NCI-H2107 (cell line): ENCODE results near the gene SACS.

Experiments
- DNase-seq: peaks from one replicate; lab custom pipeline; 2025; lab: John Stamatoyannopoulos, UW

The SACS gene

GRCh38 chr13:23433171-23434153, at the start of gene SACS:
TSS of gene SACS (minus strand) at chr13:23433702. CDS start at chr13:23411239, 22,463 bp downstream.
- no peak for DNase-seq

GRCh38 chr13:23480324-23480723, 46.8 kb upstream of the SACS start:
- DNase-seq, result no peak

DNA sequence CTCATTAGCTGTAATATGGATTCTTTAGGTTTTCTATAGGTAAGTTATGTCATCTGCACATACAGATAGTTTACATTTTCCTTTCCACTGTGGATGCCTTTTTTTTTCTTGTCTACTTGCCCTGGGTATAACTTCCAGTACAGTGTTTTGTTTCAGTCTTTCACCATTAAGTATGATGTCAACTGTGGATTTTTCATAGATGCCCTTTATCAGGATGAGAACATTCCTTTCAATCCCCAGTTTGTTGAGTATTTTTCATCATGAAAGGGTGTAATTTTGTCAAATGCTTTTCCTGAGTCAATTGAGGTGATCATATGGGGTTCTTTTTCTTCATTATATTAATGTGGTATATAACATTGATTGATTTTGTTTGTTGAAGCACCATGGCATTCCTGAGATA, 43.6 kb upstream of the SACS start:
- DNase-seq, result no peak

- DNase-seq, result no peak
These were observed 39.7 kb upstream of the SACS start for GRCh38 chr13:23473221-23473620.

GRCh38 chr13:23472189-23472588, 38.7 kb upstream of the SACS start:
- no peak for DNase-seq

- no peak for DNase-seq
These were observed 37.5 kb upstream of the SACS start for GRCh38 chr13:23470790-23471614.

GRCh38 chr13:23469951-23470421, 36.5 kb upstream of the SACS start:
- DNase-seq, result no peak

- DNase-seq, result no peak
These were observed 35.3 kb upstream of the SACS start for GRCh38 chr13:23468811-23469210.

GRCh38 chr13:23467932-23468278, 34.4 kb upstream of the SACS start:
- DNase-seq, result no peak

GRCh38 chr13:23467048-23467931, 33.8 kb upstream of the SACS start:
- no peak for DNase-seq

DNA sequence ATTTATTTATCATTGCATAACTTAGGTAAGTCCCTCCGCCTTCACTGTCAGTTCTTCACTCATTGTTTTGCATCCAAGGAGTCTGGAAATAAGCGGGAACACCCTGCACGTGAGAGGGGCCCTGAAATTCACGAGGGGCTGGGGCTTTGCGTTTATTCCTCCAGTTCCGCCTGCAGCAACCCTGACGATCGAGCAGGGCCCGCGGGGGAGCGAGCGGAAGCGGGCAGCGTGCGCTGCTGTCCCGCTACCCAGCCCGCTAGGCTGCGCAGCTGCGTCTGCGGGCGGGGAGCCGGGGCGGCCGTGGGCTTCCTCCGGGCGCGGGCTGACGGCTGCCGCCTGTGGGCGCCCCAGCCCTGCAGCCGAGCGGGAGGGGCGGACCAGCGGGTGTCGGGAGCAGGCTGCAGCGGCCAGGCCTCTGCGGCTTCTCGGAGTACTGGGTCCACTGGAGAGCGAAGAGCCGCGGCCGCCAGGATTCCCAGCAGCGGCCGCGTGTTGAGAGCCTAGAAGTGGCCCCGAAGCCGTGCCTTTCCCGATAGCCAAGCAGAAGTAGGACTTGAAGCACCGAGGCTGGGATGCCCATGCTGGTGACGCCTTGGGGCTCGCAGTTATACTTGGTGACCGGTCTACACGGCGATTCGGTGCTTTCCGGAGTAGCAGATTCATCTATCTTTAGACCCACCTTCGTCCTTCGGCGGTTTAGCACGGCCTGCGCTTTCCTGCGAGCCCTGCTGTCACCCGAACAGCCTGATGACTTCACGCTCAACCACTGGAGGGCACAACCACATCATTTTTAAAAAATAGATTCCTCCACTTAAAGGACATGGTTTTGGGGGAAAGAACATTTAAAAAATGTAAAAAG, 32.9 kb upstream of the SACS start:
- DNase-seq, result no peak

DNA sequence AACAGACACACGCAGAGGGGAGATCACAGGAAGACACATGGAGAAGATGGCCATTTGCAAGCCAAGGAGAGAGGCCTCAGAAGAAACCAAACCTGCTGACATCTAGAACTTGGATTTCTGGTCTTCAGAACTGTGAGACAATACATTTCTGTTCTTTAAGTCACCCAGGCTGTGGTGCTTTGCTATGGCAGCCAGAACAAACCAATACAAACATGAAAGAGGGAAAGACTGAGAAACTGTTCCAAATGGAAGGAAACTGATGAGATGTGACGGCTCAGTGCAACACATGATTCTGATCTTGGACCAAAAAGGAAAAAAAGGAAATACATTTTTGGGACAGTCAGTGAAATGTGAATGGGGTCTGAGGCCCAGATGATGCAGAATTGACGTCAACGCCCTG, 30.2 kb upstream of the SACS start:
- no peak for DNase-seq

GRCh38 chr13:23462815-23463559, 29.5 kb upstream of the SACS start:
- DNase-seq, result no peak

DNA sequence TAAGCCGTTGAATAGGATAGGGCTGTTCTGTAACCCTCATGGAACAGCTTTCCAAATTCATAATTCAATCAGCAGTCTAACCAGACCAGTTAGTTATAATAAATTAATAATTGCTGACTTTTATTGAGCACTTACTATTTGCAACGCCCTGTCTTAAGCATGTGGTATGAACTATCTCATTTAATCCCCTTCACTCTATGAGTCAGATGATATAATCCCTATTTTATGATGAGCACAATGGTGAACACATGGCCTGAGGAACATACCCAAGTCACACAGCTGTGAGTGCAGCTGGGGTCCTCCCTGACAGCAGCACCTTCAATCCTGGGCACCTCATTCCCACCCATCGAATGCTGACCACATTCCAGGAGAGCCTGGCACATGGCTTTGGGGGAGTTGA, 28.0 kb upstream of the SACS start:
- DNase-seq, result no peak

DNA sequence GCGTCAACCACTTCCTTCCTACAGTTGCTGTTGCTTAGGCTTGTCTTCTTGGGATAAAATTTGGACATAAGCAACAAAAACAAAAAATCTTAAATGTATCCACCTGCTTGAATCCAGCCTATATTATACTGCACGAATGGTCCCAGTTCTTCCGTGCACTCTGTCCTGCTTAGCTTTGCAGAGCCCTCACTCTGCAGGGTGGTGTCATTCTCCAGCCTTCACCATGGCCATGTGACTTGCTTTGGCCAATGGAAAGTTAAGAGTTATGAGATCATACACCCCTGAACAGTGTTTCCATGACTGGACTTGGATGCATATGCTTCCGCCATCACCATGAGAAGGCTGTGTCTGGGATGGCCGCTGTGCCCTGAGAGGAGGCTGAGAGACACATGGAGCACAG, 27.4 kb upstream of the SACS start:
- no peak for DNase-seq

GRCh38 chr13:23460309-23460708, 26.8 kb upstream of the SACS start:
- no peak for DNase-seq

DNA sequence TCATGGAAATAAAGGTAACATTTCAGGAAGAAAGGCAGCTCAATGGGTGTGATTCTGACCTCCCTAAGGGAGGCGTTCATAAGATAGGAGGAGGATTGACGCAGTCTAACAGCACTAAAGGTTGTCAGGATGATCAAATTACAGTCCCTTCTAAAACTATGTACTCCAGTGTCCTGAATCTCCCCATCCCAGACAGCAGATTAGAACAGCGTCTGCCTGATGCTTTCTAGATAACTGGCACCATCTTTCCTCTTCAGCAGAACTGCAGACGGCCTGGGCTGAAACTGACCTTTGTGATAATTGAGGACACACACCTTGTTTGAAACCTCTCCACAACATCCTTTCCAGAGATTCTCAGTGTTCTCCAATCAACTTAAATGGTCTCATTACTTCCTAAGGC, 25.5 kb upstream of the SACS start:
- DNase-seq, result no peak

DNA sequence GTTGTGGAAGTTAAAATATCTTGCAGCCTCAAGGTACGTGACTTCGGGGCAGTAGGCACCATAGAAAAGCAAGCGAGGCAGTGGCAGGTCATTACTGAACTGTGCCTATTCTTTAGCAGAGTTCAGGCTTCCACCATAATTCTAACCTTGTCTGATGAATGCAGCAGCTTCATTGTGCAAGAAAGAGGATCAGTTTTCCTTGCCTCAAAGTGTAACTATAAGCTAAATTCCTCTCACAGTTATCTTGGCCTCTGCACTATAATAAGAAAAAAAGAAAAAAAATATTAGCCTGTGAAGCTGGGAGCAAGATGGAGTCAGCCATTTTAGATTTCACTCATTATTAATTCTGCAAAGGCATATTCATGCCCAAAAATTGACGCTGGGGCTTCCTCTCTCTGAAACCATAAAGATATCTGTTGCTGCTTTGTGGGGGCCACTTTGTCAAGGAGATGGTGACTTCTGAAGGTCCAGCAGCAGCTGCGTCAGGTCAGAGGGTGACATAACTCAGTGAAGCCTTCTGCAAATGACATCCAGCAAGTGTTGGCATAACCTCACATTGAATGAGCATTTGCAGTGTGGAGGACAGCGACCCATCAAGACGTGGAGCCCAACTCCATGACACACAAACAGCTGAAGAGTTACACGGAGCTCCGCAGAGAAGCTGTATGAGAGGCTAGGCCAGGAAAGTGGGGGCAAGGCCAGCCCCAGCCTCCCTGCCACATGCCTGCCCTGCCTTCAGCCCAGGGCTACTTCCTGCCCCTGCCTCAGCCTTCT, 23.1 kb upstream of the SACS start:
- DNase-seq, result no peak

- no peak for DNase-seq
These were observed 22.1 kb upstream of the SACS start for GRCh38 chr13:23455401-23456185.
